Measurements from ENCODE around the gene ETHE1.

Gene ETHE1

DNA sequence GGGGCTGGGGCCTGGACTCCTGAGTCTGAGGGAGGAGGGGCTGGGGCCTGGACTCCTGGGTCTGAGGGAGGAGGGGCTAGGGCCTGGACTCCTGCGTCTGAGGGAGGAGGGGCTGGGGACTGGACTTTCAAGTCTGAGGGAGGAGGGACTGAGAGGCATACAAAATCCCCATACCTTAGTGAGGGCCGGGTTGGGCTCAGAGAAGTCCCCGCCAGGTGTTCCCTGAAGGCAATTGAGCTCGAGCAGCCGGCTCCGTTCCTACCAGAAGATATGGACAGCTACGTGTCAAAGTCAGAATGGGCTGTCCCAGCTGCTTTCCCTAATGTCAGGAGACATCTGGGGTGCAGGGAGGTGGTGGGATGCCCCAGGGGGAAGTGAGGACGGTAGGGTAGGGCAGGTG is 31.9 kb downstream of the ETHE1 start:
- no peak for TF ChIP-seq ZC3H10 (CRISPR knock-in tag; IDR thresholded peaks at IDR 0.05)
- TF ChIP-seq, protein P1, sequence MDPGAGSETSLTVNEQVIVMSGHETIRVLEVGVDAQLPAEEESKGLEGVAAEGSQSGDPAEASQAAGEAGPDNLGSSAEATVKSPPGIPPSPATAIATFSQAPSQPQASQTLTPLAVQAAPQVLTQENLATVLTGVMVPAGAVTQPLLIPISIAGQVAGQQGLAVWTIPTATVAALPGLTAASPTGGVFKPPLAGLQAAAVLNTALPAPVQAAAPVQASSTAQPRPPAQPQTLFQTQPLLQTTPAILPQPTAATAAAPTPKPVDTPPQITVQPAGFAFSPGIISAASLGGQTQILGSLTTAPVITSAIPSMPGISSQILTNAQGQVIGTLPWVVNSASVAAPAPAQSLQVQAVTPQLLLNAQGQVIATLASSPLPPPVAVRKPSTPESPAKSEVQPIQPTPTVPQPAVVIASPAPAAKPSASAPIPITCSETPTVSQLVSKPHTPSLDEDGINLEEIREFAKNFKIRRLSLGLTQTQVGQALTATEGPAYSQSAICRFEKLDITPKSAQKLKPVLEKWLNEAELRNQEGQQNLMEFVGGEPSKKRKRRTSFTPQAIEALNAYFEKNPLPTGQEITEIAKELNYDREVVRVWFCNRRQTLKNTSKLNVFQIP (CRISPR knock-in tag; IDR thresholded peaks at IDR 0.05; ENCODE audit: borderline replicate concordance, low read depth): no peak
- no peak for TF ChIP-seq ESRRG (CRISPR knock-in tag; IDR thresholded peaks at IDR 0.05)
- no peak for TF ChIP-seq ZNF8 (CRISPR knock-in tag; IDR thresholded peaks at IDR 0.05)
- TF ChIP-seq ISL1 (CRISPR knock-in tag; IDR thresholded peaks at IDR 0.05): no peak
- TF ChIP-seq, protein P2, sequence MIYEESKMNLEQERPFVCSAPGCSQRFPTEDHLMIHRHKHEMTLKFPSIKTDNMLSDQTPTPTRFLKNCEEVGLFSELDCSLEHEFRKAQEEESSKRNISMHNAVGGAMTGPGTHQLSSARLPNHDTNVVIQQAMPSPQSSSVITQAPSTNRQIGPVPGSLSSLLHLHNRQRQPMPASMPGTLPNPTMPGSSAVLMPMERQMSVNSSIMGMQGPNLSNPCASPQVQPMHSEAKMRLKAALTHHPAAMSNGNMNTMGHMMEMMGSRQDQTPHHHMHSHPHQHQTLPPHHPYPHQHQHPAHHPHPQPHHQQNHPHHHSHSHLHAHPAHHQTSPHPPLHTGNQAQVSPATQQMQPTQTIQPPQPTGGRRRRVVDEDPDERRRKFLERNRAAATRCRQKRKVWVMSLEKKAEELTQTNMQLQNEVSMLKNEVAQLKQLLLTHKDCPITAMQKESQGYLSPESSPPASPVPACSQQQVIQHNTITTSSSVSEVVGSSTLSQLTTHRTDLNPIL (CRISPR knock-in tag; IDR thresholded peaks at IDR 0.05; ENCODE audit: low read depth): no peak
- no peak for ATAC-seq

DNA sequence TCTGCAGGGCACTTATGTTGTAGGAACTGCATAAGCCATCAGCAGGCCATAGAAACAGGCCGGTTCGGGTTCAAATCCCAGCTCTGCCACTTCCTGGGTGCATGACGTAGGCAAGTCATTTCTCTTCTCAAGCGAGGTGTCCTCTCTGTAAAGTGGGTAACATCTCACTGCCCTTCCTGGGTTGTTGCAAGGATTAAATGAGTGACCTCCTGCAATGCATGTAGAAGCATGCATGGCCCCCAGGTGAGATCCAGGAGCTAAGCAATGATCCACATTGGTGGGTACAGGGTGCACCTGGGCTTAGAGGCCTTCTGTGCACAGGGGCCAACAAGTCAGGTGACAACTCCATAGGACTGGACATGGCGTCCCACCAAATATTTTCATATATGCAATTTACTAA is 36.2 kb downstream of the ETHE1 start:
- TF ChIP-seq ISL1 (CRISPR knock-in tag; IDR thresholded peaks at IDR 0.05): no peak
- no peak for TF ChIP-seq PPARA (CRISPR knock-in tag; IDR thresholded peaks at IDR 0.05; ENCODE audit: borderline replicate concordance)
- TF ChIP-seq, protein P2 (CRISPR knock-in tag; IDR thresholded peaks at IDR 0.05; ENCODE audit: low read depth): no peak
- no peak for TF ChIP-seq ZNF565 (CRISPR knock-in tag; conservative IDR thresholded peaks at IDR 0.05; ENCODE audit: low read depth)
- no peak for TF ChIP-seq ARNTL (CRISPR knock-in tag; IDR thresholded peaks at IDR 0.05; ENCODE audit: borderline replicate concordance, low read depth)
- TF ChIP-seq ZFP3 (CRISPR knock-in tag; IDR thresholded peaks at IDR 0.05): no peak
- TF ChIP-seq, protein P3, sequence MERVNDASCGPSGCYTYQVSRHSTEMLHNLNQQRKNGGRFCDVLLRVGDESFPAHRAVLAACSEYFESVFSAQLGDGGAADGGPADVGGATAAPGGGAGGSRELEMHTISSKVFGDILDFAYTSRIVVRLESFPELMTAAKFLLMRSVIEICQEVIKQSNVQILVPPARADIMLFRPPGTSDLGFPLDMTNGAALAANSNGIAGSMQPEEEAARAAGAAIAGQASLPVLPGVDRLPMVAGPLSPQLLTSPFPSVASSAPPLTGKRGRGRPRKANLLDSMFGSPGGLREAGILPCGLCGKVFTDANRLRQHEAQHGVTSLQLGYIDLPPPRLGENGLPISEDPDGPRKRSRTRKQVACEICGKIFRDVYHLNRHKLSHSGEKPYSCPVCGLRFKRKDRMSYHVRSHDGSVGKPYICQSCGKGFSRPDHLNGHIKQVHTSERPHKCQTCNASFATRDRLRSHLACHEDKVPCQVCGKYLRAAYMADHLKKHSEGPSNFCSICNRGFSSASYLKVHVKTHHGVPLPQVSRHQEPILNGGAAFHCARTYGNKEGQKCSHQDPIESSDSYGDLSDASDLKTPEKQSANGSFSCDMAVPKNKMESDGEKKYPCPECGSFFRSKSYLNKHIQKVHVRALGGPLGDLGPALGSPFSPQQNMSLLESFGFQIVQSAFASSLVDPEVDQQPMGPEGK (CRISPR knock-in tag; IDR thresholded peaks at IDR 0.05; ENCODE audit: borderline replicate concordance): no peak
- TF ChIP-seq, protein P4, sequence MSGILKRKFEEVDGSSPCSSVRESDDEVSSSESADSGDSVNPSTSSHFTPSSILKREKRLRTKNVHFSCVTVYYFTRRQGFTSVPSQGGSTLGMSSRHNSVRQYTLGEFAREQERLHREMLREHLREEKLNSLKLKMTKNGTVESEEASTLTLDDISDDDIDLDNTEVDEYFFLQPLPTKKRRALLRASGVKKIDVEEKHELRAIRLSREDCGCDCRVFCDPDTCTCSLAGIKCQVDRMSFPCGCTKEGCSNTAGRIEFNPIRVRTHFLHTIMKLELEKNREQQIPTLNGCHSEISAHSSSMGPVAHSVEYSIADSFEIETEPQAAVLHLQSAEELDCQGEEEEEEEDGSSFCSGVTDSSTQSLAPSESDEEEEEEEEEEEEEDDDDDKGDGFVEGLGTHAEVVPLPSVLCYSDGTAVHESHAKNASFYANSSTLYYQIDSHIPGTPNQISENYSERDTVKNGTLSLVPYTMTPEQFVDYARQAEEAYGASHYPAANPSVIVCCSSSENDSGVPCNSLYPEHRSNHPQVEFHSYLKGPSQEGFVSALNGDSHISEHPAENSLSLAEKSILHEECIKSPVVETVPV (CRISPR knock-in tag; IDR thresholded peaks at IDR 0.05): no peak
- no peak for TF ChIP-seq ESRRG (CRISPR knock-in tag; IDR thresholded peaks at IDR 0.05)
- TF ChIP-seq, protein P5, sequence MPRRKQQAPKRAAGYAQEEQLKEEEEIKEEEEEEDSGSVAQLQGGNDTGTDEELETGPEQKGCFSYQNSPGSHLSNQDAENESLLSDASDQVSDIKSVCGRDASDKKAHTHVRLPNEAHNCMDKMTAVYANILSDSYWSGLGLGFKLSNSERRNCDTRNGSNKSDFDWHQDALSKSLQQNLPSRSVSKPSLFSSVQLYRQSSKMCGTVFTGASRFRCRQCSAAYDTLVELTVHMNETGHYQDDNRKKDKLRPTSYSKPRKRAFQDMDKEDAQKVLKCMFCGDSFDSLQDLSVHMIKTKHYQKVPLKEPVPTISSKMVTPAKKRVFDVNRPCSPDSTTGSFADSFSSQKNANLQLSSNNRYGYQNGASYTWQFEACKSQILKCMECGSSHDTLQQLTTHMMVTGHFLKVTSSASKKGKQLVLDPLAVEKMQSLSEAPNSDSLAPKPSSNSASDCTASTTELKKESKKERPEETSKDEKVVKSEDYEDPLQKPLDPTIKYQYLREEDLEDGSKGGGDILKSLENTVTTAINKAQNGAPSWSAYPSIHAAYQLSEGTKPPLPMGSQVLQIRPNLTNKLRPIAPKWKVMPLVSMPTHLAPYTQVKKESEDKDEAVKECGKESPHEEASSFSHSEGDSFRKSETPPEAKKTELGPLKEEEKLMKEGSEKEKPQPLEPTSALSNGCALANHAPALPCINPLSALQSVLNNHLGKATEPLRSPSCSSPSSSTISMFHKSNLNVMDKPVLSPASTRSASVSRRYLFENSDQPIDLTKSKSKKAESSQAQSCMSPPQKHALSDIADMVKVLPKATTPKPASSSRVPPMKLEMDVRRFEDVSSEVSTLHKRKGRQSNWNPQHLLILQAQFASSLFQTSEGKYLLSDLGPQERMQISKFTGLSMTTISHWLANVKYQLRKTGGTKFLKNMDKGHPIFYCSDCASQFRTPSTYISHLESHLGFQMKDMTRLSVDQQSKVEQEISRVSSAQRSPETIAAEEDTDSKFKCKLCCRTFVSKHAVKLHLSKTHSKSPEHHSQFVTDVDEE (CRISPR knock-in tag; IDR thresholded peaks at IDR 0.05): no peak
- no peak for TF ChIP-seq ZC3H10 (CRISPR knock-in tag; IDR thresholded peaks at IDR 0.05)
- ATAC-seq: no peak

DNA sequence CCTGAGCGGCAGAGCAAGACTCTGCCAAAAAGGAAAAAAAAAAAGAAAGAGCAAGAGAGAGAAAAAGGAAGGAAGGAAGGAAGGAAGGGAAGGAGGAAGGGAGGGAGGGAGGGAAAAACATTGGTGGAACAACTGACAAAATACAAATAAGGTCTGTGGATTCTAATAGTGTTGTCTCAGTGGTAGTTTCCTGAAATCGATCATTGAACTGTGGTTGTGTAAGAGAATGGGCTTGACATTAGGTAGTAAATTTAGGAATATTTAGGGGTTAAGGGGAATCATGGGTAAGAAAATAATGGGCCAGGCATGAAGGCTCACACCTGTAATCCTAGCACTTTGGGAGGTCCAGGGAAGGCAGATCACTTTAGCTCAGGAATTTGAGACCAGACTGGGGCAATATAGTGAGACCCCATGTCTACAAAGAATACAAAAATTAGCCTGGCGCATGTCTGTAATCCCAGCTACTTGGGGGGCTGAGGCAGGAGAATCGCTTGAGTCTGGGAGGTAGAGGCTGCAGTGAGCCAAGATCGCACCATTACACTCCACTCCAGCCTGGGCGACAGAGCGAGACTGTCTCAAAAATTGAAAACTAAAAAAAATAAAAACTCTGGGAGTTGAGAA is 36.9 kb downstream of the ETHE1 start:
- no peak for ATAC-seq
- TF ChIP-seq, protein P3 (CRISPR knock-in tag; IDR thresholded peaks at IDR 0.05; ENCODE audit: borderline replicate concordance): no peak
- TF ChIP-seq ZC3H10 (CRISPR knock-in tag; IDR thresholded peaks at IDR 0.05) (no peak), CSDC2 (CRISPR knock-in tag; IDR thresholded peaks at IDR 0.05) (no peak), ZNF70 (CRISPR knock-in tag; IDR thresholded peaks at IDR 0.05) (no peak), ARNTL (CRISPR knock-in tag; IDR thresholded peaks at IDR 0.05; ENCODE audit: borderline replicate concordance, low read depth) (no peak), OSR1 (CRISPR knock-in tag; IDR thresholded peaks at IDR 0.05) (no peak)

Measured in SK-N-SH treated with all-trans-retinoic acid at 6 μM for 48 hours (cell line).